Effector memory CD4-positive, alpha-beta T cell (primary cell): ENCODE data around the gene CPNE5.

Experiments
- DNase-seq, 3 donors: peaks; one replicate each; pipeline ENCODE4 v3.0.0-alpha.2; 2020
- H3K27ac ChIP-seq: 2 replicates; pipeline ENCODE4 v1.7.0; 2013; ENCODE audit warnings: mild to moderate bottlenecking, low read length, moderate library complexity; ENCODE audit not compliant: insufficient read depth, poor library complexity, severe bottlenecking
- H3K27me3 ChIP-seq: replicated peaks from 2 replicates; pipeline ENCODE4 v1.7.0; 2013; ENCODE audit warnings: mild to moderate bottlenecking, low read length; ENCODE audit not compliant: insufficient read depth, control insufficient read depth, poor library complexity, severe bottlenecking
- H3K36me3 ChIP-seq: 2 replicates; pipeline ENCODE4 v1.7.0; 2013; ENCODE audit warnings: mild to moderate bottlenecking, low read length, moderate library complexity; ENCODE audit not compliant: control insufficient read depth, insufficient read depth
- H3K4me1 ChIP-seq: 2 replicates; pipeline ENCODE4 v1.7.0; 2013; ENCODE audit warnings: low read length, mild to moderate bottlenecking; ENCODE audit not compliant: control insufficient read depth, insufficient read depth, poor library complexity, severe bottlenecking
- H3K4me3 ChIP-seq: 2 replicates; pipeline ENCODE4 v1.7.0; 2013; ENCODE audit warnings: low read length, low read depth, mild to moderate bottlenecking; ENCODE audit not compliant: insufficient read depth, poor library complexity, severe bottlenecking
- H3K9me3 ChIP-seq: 2 replicates; pipeline ENCODE4 v1.7.0; 2013; ENCODE audit warnings: mild to moderate bottlenecking, low read length, moderate library complexity; ENCODE audit not compliant: control insufficient read depth

Gene CPNE5

DNA sequence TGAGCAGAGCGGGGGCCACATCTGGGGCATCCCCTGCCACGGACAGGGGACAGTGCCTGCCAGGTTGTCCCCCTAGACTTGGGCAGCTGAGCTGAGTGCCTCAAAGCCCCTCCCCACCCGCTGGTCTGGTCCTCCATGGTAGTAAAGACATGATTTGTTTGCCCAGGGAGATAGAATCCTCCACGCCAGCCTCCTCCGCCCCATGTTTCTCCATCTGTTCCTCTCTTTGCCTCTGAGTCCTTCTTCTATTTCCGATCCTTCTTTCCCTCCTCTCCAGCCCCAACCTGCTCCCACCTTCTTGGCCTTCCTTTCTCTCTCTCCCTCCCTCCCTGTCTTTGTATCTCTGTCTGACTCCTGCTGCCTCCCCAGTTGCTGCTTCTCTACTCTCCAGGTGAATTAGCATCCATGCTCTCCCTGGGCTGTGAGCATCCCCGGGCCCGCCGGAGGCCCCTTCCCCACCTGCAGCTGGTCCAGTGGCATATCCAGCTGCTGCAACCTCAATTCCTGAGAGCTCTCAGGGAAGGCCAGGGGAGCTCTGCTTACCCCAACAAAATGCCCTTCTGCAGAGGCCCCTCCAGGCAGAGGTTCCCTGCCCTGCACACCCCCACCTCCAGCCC lies 45.8 kb downstream of the CPNE5 start:
- no peak for DNase-seq
- Histone ChIP-seq H3K27me3 (peaks cover 5% of the 10 kb centered on the region), H3K4me1 (peaks cover 3% of the 10 kb centered on the region)

DNA sequence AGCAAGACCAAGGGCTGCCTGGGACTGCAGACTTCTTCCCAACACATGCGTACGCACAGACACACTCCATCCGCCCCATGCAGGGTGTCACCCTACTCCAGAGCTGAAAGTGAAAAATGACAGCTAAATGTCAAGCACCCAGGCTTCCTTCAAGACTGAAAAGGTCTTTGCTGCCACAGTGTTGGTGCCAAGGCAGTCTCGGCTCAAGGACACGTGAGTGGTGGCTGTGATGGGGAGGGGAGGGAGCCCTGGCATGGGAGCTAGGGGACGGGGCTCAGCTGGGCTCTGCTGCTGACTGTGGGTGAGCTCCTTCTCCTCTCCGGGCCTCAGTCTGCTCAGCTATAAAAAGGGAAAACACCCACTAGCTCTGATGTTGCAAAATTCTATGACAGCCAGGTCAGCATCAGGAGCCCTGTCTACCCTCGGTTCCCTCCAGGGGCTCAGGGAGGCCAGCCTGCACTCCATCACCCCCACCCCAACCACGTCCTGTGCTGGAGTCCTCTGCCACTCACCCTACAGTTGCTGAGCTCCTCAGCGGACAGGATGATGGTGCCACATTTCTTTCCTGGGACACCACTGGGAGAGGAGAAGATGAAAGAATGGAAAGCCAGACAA lies 47.6 kb downstream of the CPNE5 start:
- Histone ChIP-seq H3K27ac (no peak overlapping the region), H3K27me3 (peaks cover 5% of the 10 kb centered on the region), H3K4me3 (no peak overlapping the region), H3K4me1 (peaks cover 3% of the 10 kb centered on the region), H3K36me3 (no peaks in the 10 kb centered on the region), H3K9me3 (no peaks in the 10 kb centered on the region)
- DNase-seq: no peak

More for the DNA sequence above, 45.8 kb downstream of the CPNE5 start:
- Histone ChIP-seq H3K36me3 (no peaks in the 10 kb centered on the region), H3K4me3 (no peak overlapping the region), H3K27ac (no peak overlapping the region), H3K9me3 (no peaks in the 10 kb centered on the region)

DNA sequence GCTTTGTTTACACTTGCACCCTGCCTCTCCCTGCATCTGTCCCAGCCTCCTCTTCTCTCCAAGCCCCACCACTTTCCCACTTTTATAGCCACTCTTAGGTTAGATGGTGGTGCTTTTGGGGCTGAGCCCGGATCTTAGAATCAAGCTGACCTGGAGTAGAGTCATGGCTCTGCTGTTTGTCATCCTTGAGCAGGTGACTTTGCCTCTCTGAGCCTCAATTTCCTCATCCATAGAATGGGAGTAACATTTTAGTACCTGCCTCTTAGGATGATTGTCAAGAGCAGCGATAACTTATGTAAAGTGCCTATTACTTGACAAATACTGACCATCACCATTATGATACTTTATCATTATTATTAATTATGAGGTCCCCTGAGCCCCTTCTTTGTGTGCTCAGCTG lies 48.2 kb downstream of the CPNE5 start:
- no peaks in the 10 kb centered on the region for H3K9me3 ChIP-seq
- H3K27ac ChIP-seq: no peak overlapping the region
- H3K4me1 ChIP-seq: peaks cover 3% of the 10 kb centered on the region
- no peak for DNase-seq
- no peak overlapping the region for H3K4me3 ChIP-seq
- peaks cover 5% of the 10 kb centered on the region for H3K27me3 ChIP-seq
- H3K36me3 ChIP-seq: no peaks in the 10 kb centered on the region

DNA sequence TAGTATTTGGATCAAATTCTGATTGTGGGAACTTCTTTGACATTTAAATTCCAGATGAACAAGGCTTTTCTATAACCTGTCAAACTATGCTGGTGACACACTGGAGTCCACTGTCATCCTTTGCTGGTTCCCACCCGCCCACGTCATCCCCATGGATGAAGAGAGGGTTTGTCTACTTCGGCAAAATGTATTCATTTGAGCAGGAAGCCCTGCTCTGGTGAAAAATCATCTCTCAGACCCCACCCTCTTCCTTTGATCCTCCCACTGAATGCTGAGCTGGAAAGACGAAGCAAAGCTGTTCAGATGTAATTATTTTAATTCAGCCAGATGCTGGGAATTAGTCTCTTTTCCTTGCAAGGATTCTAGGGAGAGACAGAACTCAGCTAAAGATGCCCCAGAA lies 50.5 kb downstream of the CPNE5 start:
- H3K4me1 ChIP-seq: peaks cover 3% of the 10 kb centered on the region
- no peak overlapping the region for H3K27ac ChIP-seq
- no peaks in the 10 kb centered on the region for H3K9me3 ChIP-seq
- peaks cover 5% of the 10 kb centered on the region for H3K27me3 ChIP-seq
- no peaks in the 10 kb centered on the region for H3K36me3 ChIP-seq
- H3K4me3 ChIP-seq: no peak overlapping the region
- DNase-seq: no peak

DNA sequence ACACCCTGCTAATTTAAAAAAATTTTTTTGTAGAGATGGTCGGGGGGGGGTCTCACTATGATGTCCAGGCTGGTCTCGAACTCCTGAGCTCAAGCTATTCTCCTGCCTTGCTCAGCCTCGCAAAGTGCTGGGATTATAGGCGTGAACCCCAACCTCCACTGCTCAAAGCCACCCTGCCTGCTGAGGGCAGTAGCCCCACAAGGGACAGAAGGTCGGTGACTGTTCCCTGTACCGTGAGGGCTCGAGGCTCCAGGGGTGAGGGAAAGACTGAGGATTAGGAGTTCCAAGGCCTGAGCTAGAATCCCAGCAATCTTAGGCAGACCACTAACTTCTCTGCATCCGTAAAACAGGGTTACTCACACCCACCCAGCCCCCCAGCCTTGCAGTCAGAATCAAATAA lies 51.1 kb downstream of the CPNE5 start:
- no peaks in the 10 kb centered on the region for H3K9me3 ChIP-seq
- H3K27ac ChIP-seq: no peak overlapping the region
- no peaks in the 10 kb centered on the region for H3K36me3 ChIP-seq
- H3K4me3 ChIP-seq: no peak overlapping the region
- peaks cover 3% of the 10 kb centered on the region for H3K4me1 ChIP-seq
- no peak for DNase-seq
- peaks cover 5% of the 10 kb centered on the region for H3K27me3 ChIP-seq

DNA sequence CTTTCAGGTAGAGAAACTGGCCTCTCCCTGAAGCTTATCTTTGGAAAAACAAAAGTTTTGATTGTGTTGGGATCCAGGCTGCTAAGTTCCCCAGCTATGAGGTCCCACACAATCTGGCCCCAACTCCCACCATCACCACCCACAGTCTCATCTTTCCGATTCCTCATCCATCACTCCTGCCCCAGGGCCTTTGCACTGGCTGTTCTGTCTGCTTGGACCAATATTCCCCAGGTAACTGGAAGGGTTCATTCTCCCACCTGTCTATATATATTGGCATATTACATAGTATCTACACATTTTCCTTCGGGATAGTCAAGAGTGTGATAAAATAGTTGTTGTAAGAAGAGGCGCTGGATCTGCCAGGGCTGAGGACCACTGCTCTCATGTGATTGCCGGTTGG lies 52.0 kb downstream of the CPNE5 start:
- Histone ChIP-seq H3K4me1 (peaks cover 3% of the 10 kb centered on the region), H3K4me3 (no peak overlapping the region), H3K36me3 (no peaks in the 10 kb centered on the region), H3K9me3 (no peaks in the 10 kb centered on the region), H3K27ac (no peak overlapping the region), H3K27me3 (peaks cover 5% of the 10 kb centered on the region)
- no peak for DNase-seq

DNA sequence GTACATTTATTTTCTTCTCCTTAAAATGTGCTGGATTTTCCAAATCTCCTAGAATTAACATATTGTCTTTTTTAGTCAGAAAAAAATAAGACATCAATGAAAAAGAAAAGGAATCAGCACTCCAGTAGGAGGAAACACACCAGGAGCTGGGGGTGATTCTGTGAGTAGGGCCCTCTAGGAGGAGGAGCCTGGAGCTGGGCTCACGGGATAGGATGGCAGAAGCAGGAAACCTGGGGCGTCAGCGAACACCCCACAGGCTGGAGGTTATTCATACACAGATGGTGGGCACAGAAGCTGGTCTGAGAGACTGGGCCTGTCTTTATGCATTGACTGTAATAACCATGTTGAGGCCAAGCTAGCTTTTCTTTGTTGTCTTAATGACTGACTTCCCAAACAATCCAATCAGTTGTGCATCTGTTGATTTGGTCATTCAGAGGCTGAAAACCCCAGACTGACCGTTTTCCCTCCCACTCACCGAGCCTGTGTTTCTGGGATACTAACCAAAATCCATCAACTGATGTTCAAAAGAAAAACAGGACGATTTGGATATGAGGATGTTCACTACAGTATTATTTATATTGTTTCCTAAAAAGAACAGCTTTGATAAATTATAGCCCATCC lies 53.1 kb downstream of the CPNE5 start:
- Histone ChIP-seq H3K4me3 (no peak overlapping the region), H3K36me3 (no peaks in the 10 kb centered on the region), H3K4me1 (peaks cover 3% of the 10 kb centered on the region), H3K27ac (no peak overlapping the region), H3K9me3 (no peaks in the 10 kb centered on the region), H3K27me3 (no peaks in the 10 kb centered on the region)
- DNase-seq: no peak

DNA sequence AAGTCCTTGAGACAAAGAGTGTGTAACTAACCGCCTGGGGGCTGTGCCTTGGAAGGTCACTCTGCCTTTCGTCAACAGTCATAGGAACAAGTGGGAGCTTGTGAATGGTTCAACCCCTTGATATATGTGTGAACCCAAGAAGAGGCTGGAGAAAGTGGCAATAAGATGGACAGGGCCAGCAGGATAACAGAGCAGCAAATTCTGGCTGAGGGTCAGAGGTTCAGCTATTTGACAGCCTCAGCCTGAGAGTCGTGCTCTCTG lies 54.9 kb downstream of the CPNE5 start:
- Histone ChIP-seq H3K9me3 (no peaks in the 10 kb centered on the region), H3K4me1 (peaks cover 3% of the 10 kb centered on the region), H3K27ac (no peak overlapping the region), H3K4me3 (no peak overlapping the region), H3K27me3 (no peaks in the 10 kb centered on the region), H3K36me3 (no peaks in the 10 kb centered on the region)
- DNase-seq: no peak

DNA sequence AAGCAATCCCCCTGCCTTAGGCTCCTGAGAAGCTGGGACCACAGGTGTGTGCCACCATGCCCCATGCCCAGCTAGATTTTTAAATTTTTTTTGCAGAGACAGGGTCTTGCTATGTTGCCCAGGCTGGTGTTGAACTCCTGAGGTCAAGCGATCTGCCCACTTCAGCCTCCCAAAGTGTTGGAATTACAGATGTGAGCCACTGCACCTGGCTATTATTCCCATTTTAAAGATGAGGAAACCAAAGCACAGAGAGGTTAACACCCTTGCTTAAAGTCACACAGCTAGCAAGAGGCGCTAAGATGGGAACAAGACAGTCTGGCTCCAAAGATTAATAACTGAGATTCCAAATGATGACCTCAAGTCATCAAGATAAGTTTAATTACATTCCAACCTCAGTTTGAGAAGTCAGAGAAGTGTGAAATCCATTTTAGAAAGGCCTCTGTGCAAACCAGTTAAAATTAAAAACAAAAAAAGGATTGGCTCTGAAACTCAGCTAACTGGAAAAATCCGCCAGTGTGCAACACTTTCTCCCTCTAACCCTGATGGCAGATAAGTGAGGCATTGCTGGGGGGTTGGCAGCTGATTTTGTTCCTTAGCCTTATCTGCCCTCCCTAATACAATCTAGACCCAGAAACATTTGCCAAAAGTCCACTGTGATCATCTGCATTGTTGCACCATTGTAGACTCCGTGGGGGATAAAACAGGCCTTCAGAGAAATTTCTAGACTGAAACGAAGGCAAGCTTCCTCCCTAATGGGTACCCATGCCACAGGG lies 55.5 kb downstream of the CPNE5 start:
- Histone ChIP-seq H3K9me3 (no peaks in the 10 kb centered on the region), H3K27me3 (no peaks in the 10 kb centered on the region), H3K4me3 (no peak overlapping the region), H3K4me1 (peaks cover under 1% of the 10 kb centered on the region), H3K27ac (no peak overlapping the region), H3K36me3 (no peaks in the 10 kb centered on the region)
- DNase-seq: no peak

DNA sequence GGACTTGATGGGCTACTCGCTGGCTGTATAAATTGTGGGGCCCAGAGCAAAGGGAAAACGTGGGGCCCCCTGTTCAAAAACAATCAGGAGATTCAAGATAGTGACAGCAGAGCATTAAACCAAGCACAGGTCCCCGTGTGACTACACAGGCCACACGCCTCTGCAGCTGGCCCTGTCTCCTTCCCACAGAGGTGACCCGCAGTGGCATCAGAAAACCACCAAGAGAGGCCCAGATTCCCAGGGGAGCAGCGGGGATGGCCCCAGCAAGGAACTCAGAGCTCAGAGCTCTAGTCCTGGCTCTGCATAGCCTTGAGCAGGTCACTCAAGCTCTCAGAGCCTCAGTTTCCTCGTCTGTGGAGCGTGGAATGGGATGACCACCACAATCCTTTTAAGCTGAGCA lies 57.6 kb downstream of the CPNE5 start:
- no peak overlapping the region for H3K4me3 ChIP-seq
- no peak for DNase-seq

More for the DNA sequence above, 57.6 kb downstream of the CPNE5 start:
- no peaks in the 10 kb centered on the region for H3K9me3 ChIP-seq
- H3K36me3 ChIP-seq: no peaks in the 10 kb centered on the region
- no peaks in the 10 kb centered on the region for H3K4me1 ChIP-seq
- no peaks in the 10 kb centered on the region for H3K27me3 ChIP-seq
- H3K27ac ChIP-seq: no peak overlapping the region
